Astrocyte (in vitro differentiated cells and primary cell): Measurements from ENCODE around the gene PPP1R12C.

Experiments
- EZH2 ChIP-seq: IDR thresholded peaks from 2 replicates; pipeline ENCODE4 v1.6.1; 2012; ENCODE audit warnings: mild to moderate bottlenecking, low read length, inconsistent platforms; ENCODE audit not compliant: insufficient read depth
- TF ChIP-seq, protein P1 (sequence below): IDR thresholded peaks from 2 replicates; pipeline ENCODE4 v1.5.1; 2011; ENCODE audit warnings: low read depth, mild to moderate bottlenecking, inconsistent platforms, low read length, moderate library complexity; ENCODE audit not compliant: insufficient read depth

DNA sequence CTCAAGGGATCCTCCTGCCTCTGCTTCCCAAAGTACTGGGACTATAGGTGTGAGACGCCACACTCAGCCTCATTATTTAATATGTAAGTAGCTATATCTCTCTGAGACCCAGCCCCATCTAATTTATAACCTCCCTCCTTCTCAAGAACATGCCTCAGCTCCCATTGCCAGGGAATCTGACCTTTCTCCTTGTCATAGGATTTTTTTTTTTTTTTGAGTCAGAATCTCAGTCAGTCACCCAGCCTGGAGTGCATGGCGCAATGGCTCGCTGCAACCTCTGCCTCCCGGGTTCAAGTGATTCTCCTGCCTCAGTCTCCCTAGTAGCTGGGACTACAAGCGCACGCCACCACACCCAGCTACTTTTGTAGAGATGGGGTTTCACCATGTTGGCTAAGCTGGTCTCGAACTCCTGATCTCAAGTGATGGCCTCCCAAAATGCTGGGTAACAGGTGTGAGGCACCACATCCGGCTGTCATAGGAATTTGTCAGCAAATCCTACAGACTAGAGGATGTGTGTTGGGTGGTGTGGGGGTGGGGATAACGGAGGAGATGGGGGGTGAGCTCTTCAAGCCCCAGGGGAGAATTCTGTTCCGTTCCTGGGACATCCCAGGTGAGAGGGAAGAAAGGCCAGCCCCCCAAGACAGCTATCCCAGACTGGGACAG, 46.8 kb downstream of the PPP1R12C start:
- TF ChIP-seq, protein P1, sequence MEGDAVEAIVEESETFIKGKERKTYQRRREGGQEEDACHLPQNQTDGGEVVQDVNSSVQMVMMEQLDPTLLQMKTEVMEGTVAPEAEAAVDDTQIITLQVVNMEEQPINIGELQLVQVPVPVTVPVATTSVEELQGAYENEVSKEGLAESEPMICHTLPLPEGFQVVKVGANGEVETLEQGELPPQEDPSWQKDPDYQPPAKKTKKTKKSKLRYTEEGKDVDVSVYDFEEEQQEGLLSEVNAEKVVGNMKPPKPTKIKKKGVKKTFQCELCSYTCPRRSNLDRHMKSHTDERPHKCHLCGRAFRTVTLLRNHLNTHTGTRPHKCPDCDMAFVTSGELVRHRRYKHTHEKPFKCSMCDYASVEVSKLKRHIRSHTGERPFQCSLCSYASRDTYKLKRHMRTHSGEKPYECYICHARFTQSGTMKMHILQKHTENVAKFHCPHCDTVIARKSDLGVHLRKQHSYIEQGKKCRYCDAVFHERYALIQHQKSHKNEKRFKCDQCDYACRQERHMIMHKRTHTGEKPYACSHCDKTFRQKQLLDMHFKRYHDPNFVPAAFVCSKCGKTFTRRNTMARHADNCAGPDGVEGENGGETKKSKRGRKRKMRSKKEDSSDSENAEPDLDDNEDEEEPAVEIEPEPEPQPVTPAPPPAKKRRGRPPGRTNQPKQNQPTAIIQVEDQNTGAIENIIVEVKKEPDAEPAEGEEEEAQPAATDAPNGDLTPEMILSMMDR = no peak
- TF ChIP-seq EZH2 = no peak
